OCI-LY1 (cell line): Measurements from ENCODE around the gene ELAC2.

Source experiments
- H2AFZ ChIP-seq: fragments of 200-600 bp; sonication (generic), shearing (Covaris generic); 2 replicates; pipeline ENCODE4 v1.6.0; 2014; ENCODE audit warnings: antibody characterized with exemption, mild to moderate bottlenecking, low read length
- H3F3A ChIP-seq: fragments of 200-600 bp; sonication (generic), shearing (Covaris generic); 2 replicates; pipeline ENCODE4 v1.6.0; 2014; ENCODE audit warnings: mild to moderate bottlenecking, antibody characterized with exemption, low read length, moderate library complexity; ENCODE audit not compliant: insufficient read depth
- H3K27ac ChIP-seq: fragments of 200-600 bp; sonication (generic); 2 replicates; pipeline ENCODE4 v1.5.1; 2014; ENCODE audit warnings: low read length, mixed run types, mild to moderate bottlenecking, low read depth; ENCODE audit not compliant: poor library complexity, severe bottlenecking
- H3K27me3 ChIP-seq: fragments of 200-600 bp; sonication (generic); 2 replicates; pipeline ENCODE4 v1.6.0; 2014; ENCODE audit warnings: antibody characterized with exemption, mild to moderate bottlenecking, low read length, moderate library complexity; ENCODE audit not compliant: insufficient read depth
- H3K36me3 ChIP-seq: fragments of 200-600 bp; sonication (generic); 2 replicates; pipeline ENCODE4 v1.6.1; 2014; ENCODE audit warnings: mild to moderate bottlenecking, antibody characterized with exemption, low read length, moderate library complexity, mixed read lengths; ENCODE audit not compliant: insufficient read depth
- H3K4me1 ChIP-seq: fragments of 200-600 bp; sonication (generic); 2 replicates; pipeline ENCODE4 v1.5.1; 2014; ENCODE audit warnings: mild to moderate bottlenecking, low read length, moderate library complexity; ENCODE audit not compliant: insufficient read depth, severe bottlenecking
- H3K4me2 ChIP-seq: fragments of 200-600 bp; sonication (generic), shearing (Covaris generic); 2 replicates; pipeline ENCODE4 v1.6.1; 2014; ENCODE audit warnings: low read length
- H3K4me3 ChIP-seq: fragments of 200-600 bp; sonication (generic); 2 replicates; pipeline ENCODE4 v1.5.1; 2014; ENCODE audit warnings: low read length, low read depth, mild to moderate bottlenecking, mixed read lengths; ENCODE audit not compliant: poor library complexity, severe bottlenecking
- H3K79me2 ChIP-seq: fragments of 200-600 bp; shearing (Covaris generic); 2 replicates; pipeline ENCODE4 v1.6.1; 2016; ENCODE audit warnings: mixed run types, low read length, mixed read lengths; ENCODE audit not compliant: insufficient read depth
- H3K9ac ChIP-seq: fragments of 200-600 bp; sonication (generic), shearing (Covaris generic); 2 replicates; pipeline ENCODE4 v1.6.1; 2014; ENCODE audit warnings: mild to moderate bottlenecking, low read length, mixed read lengths
- H3K9me2 ChIP-seq: fragments of 200-600 bp; sonication (generic), shearing (Covaris generic); 2 replicates; pipeline ENCODE4 v1.6.1; 2014; ENCODE audit warnings: low read depth, mild to moderate bottlenecking, low read length, mixed read lengths
- H3K9me3 ChIP-seq: fragments of 200-600 bp; shearing (Covaris generic); 2 replicates; pipeline ENCODE4 v1.6.1; 2014; ENCODE audit warnings: low read length, mixed read lengths
- H4K20me1 ChIP-seq: fragments of 200-600 bp; sonication (generic), shearing (Covaris generic); 2 replicates; pipeline ENCODE4 v1.6.0; 2016; ENCODE audit warnings: mild to moderate bottlenecking, low read length; ENCODE audit not compliant: insufficient read depth
- CTCF ChIP-seq: fragments of 200-600 bp; sonication (generic), shearing (Covaris generic); IDR thresholded peaks from 2 replicates; pipeline ENCODE4 v1.5.1; 2017; ENCODE audit warnings: mild to moderate bottlenecking, antibody characterized with exemption, low read length, moderate library complexity, mixed read lengths
- EZH2 ChIP-seq: fragments of 200-600 bp; sonication (generic), shearing (Covaris generic); IDR thresholded peaks from 2 replicates; pipeline ENCODE4 v1.8.0; 2017; ENCODE audit warnings: borderline replicate concordance, mixed run types, mild to moderate bottlenecking, antibody characterized with exemption, low read length, moderate library complexity, mixed read lengths

The ELAC2 gene

DNA sequence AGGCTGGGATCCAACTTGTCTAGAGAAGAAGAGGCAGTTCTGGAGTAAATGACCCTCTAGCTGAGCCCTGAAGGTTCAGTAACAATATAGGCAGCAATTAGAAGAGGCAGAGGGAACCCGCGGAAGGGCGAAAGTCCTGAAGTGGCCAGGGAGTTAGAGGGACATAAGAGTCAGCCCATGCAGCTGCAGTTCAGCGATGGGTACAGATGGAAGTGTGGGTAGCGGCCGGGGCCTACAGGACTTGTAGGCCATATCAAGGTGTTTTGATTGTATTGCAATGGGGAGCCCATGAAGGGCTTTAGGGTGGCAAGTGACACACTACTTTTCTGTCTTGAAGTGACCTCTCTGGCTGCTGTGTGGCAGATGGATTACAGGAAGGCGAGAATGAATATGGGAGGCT is 3.0 kb downstream of the ELAC2 start:
- H3K27ac ChIP-seq: no peak overlapping the region
- H3K36me3 ChIP-seq: peaks cover 70% of the 10 kb centered on the region
- no peaks in the 10 kb centered on the region for H3F3A ChIP-seq
- peaks cover 8% of the 10 kb centered on the region; the same call in 1 of the 2 replicates for H3K79me2 ChIP-seq
- peaks cover 18% of the 10 kb centered on the region for H3K4me1 ChIP-seq
- no peaks in the 10 kb centered on the region for H3K27me3 ChIP-seq
- no peak overlapping the region for H3K4me3 ChIP-seq
- no peak overlapping the region for H2AFZ ChIP-seq
- TF ChIP-seq CTCF (no peak), EZH2 (no peak)
- no peaks in the 10 kb centered on the region for H3K9me2 ChIP-seq
- no peak overlapping the region for H3K9ac ChIP-seq
- no peaks in the 10 kb centered on the region for H4K20me1 ChIP-seq
- no peak overlapping the region for H3K4me2 ChIP-seq
- no peaks in the 10 kb centered on the region for H3K9me3 ChIP-seq

DNA sequence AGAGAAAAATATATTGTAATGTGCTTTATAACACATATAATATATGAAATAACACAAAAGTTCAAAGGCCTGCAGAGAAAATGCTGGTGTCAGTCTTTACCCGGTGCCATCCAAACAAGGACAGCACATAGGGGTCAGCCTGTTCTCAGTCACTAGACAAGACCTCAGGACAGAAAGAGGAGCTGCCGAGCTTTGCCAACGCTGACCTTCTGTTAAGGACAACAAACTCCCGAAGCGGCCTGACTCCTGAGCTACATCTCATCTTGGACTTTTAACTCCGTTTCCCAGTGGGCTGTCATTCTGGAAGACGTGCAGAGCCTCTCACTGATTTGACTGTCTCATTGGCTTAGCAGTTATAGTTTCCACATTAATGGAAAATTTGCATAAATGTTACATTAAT is 6.9 kb downstream of the ELAC2 start:
- peaks cover 86% of the 10 kb centered on the region for H3K36me3 ChIP-seq
- H2AFZ ChIP-seq: no peak overlapping the region
- H3K9me2 ChIP-seq: no peaks in the 10 kb centered on the region
- H3K9ac ChIP-seq: no peak overlapping the region
- H3F3A ChIP-seq: no peaks in the 10 kb centered on the region
- no peaks in the 10 kb centered on the region for H3K27me3 ChIP-seq
- TF ChIP-seq CTCF (no peak), EZH2 (no peak)
- H3K9me3 ChIP-seq: no peaks in the 10 kb centered on the region
- no peak overlapping the region for H3K27ac ChIP-seq
- H4K20me1 ChIP-seq: no peaks in the 10 kb centered on the region
- H3K4me3 ChIP-seq: no peak overlapping the region
- H3K4me1 ChIP-seq: no peaks in the 10 kb centered on the region
- no peak overlapping the region for H3K4me2 ChIP-seq
- H3K79me2 ChIP-seq: no peaks in the 10 kb centered on the region

- Histone ChIP-seq H3K4me1 (no peaks in the 10 kb centered on the region), H3K27ac (no peak overlapping the region), H3K9ac (no peak overlapping the region), H2AFZ (no peak overlapping the region), H3K27me3 (no peaks in the 10 kb centered on the region), H3F3A (no peaks in the 10 kb centered on the region), H4K20me1 (no peaks in the 10 kb centered on the region), H3K9me2 (no peaks in the 10 kb centered on the region), H3K9me3 (no peaks in the 10 kb centered on the region), H3K4me2 (no peak overlapping the region), H3K4me3 (no peak overlapping the region), H3K79me2 (no peaks in the 10 kb centered on the region), H3K36me3 (peaks cover 85% of the 10 kb centered on the region)
- no peak for TF ChIP-seq CTCF
- TF ChIP-seq EZH2: no peak
Measured at GRCh38 chr17:13008461-13008860, 9.4 kb downstream of the ELAC2 start.
